GM19468 (cell line): ENCODE measurements around the gene TIFAB.

Source experiments
- ATAC-seq: cut with Tn5 transposase; IDR thresholded peaks from one replicate; pipeline ENCODE4 v1.9.1; 2021; ENCODE audit warnings: mild to moderate bottlenecking, moderate library complexity, moderate number of reproducible peaks; ENCODE audit not compliant: unreplicated experiment; ENCODE audit errors: extremely low read depth

TIFAB gene

GRCh38 chr5:135429301-135430134, 22.6 kb downstream of the TIFAB start:
- no peak for ATAC-seq

DNA sequence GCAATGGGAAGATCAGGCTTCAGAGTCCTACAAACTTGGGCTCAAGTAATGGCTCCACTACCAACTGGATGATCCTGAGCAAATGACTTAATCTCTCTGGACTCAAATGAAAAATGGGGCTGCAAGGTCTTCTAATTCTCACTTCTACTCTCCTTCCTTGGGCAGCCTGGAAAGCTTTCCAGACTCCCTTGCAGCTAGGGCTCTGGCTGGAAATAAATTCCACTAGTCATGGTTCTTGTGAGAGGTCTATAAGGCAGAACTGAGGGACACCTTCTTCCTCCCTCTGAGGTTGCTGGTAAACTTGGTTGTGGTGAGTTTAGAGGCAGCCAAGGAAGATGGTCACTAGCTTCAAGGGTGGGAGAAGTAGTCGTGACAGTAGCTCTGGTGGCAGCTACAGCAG, 23.6 kb downstream of the TIFAB start:
- ATAC-seq, result no peak

- peak; percentile 82 for ATAC-seq
Measured at GRCh38 chr5:135426102-135427082, 25.8 kb downstream of the TIFAB start.

DNA sequence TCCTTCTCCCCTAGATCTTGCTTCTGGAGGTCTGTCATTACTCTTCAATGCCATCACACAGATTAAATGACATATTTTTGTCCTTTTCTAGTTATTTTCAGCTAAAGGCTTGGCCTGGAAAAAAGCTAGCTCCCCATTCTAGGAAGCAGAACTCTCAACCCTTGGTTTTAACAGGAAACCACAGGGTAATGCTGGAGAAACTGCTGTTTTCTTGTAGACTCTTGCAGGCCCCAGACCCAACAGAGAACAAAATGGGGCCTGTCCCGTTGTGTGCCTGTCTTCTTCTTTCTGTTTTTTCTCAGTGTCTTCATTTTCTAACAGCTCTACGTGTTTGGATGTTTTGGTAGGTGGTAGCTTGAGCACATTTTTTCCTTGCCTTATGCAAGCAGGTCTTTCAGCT, 26.5 kb downstream of the TIFAB start:
- ATAC-seq, result no peak

- ATAC-seq, result no peak
Measured at GRCh38 chr5:135423846-135424168, 28.3 kb downstream of the TIFAB start.

DNA sequence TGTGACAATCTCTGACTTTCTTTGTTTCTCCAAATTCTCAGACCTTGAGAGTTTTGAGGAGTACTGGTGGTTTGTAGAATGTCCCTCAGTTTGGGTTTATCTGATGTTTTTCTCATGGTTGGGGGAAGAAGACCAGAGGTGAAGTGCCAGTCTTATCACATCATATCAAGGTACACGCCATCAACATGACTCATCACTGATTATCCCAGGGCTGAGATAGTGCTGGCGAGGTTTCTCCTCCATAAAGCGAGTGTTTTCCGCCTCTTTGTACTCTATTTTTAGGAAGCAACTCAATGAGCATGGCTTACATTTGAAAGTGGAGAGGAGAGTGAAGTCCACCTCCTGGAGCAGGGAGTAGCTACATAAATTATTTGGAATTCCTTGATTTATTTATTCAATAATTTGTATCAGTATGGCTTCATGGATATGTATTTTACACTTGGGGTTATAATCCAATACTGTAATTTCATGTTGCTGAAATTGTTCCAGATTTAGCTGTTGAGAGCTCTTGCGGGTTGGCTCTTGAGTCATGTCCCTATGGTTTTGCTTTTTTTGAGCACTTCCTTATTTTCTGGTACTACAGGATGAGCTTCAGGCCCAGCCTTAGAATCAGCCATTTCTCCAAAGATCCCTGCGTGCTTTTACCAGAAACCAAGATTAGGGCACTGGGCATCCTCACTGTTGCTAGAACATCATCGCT, 28.9 kb downstream of the TIFAB start:
- no peak for ATAC-seq

GRCh38 chr5:135422419-135422818, 29.7 kb downstream of the TIFAB start:
- ATAC-seq, result no peak

DNA sequence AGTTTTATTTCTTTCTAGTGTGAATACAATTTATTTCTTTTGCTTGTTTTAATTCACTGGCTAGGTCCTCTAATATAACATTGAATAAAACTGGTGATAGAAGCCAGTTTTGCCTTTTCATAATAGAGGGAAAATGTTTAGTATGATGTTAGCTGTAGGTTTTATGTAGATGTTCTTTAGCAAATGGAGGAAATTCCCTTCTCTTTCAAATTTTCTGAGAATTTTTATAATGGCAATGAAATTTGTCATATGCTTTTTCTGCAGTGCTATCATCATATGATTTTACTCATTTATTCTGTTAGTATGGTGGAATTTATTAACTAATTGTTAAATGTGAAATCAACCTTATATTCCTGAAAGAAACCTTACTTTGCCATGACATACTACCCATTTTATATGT, 35.1 kb downstream of the TIFAB start:
- ATAC-seq, result no peak

DNA sequence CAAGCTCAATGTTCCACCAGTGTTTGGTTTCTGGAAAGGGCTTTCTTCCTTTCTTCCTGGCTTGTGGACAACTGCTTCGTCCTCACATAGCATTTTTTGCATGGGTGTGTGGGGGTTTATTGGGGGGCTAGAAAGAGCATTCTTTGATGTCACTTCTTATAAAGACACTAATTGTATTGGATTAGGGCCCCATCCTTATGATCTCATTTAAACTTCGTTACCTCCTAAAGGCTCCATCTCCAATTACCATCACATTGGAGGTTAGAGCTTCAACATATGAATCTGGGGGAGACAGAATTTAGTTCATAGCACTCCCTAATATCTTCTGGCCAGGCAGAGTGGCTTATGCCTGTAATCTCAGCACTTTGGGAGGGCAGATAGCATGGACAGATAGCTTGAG, 47.1 kb downstream of the TIFAB start:
- ATAC-seq, result no peak

DNA sequence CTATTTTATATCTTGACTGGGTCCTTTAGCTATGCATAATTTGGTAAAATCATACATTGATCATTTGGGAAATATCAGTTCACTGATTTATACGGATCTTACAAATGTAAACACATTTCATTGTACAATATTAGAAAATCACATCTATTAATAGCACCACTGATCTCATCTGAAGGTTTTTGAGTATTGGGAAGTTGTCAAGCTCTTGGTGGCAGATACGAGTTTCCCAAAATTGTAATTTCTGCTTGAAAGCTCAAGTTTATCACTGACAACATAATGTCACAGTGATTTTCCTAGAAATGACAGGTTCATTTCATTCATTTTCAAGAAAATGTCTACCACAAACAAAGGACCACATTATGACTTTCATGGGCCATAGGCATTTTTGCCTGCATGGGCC, 50.1 kb downstream of the TIFAB start:
- no peak for ATAC-seq

GRCh38 chr5:135400866-135401265, 51.3 kb downstream of the TIFAB start:
- ATAC-seq, result no peak

- ATAC-seq, result no peak
Measured at GRCh38 chr5:135399794-135400542, 52.2 kb downstream of the TIFAB start.

- peak; percentile 71 for ATAC-seq
Measured at GRCh38 chr5:135398855-135399793, 53.0 kb downstream of the TIFAB start, which contains the start of gene MACROH2A1. Gene MACROH2A1 (minus strand): TSS chr5:135399231. CDS start chr5:135389093, 10,138 bp downstream.

DNA sequence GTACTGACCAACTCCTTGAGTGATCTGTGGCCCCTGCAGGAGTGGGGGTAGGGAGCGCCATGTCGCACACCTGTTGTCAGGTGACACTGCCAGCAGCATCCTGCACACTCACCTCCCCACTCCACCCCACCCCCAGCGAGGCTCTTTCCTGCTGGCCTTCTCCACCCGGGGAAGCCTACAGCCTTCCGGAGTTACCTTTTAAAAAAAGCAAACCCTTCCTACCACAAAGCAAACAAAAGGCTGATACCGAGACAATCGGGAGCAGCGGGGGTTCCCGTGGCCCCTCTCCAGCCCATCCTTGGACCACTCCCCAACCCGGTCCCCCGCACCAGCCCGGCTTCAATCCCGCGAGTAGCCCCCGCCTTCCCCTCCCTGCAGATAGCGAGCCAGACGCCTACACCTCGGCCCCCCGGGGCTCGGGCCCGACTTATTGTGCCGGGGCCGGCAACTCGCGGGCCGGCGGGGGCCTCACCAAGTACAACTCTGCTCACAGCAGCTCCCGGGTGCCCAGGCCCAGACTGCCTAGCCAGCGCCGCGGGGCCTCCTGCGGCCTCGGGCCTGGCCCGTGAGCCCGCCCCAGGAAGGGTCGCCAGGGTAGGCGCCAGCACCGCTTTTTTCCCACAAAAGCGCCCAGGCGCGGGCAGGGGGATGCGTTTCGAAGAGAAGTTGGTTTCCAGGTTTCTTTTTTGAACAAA, 53.8 kb downstream of the TIFAB start:
- ATAC-seq, result no peak
